H1 (cell line): ENCODE data around the gene GLB1L2. TPM values are rescaled to one million over a fixed set of nuclear protein-coding genes. Genes with fewer than 3 reads are reported as not detected.

ENCODE experiments used
- CTCF ChIA-PET: fragments of 300-600 bp; sonication (Branson Sonifier 250); formaldehyde crosslinking; loops from one replicate; lab custom pipeline; 2021; ENCODE audit not compliant: partially characterized antibody; lab: Charles Lee
- POLR2A ChIA-PET: fragments of 300-600 bp; sonication (Branson Sonifier 250); formaldehyde crosslinking; loops from one replicate; lab custom pipeline; 2021; ENCODE audit warnings: inconsistent platforms; ENCODE audit not compliant: partially characterized antibody; lab: Charles Lee
- DNase-seq, 2 experiments: peaks; one replicate each; pipeline versions ENCODE4 v3.0.0 to v3.0.0-alpha.2; 2010 to 2022; ENCODE audit warnings: low spot score in 2 of 2, low read depth in 1 of 2, mixed read lengths in 1 of 2
- FAIRE-seq: peaks from 2 replicates; lab custom pipeline; 2011; peaks lifted over from hg19 to GRCh38; lab: Jason Lieb, UNC
- H2AFZ ChIP-seq: 2 replicates; pipeline ENCODE4 v1.8.1; 2012; ENCODE audit warnings: low read length, inconsistent platforms
- H2AK5ac ChIP-seq: 2 replicates; pipeline ENCODE4 v1.6.1; 2013; ENCODE audit warnings: low read depth, low read length
- H2BK120ac ChIP-seq: replicated peaks from 2 replicates; pipeline ENCODE3; 2013; ENCODE audit warnings: low read depth, low read length, inconsistent platforms
- H2BK12ac ChIP-seq: 2 replicates; pipeline ENCODE4 v1.6.1; 2013; ENCODE audit warnings: low read depth, low read length
- H2BK15ac ChIP-seq: 2 replicates; pipeline ENCODE4 v1.6.1; 2013; ENCODE audit warnings: low read length
- H2BK20ac ChIP-seq: 2 replicates; pipeline ENCODE4 v1.6.1; 2013; ENCODE audit warnings: low read length
- H2BK5ac ChIP-seq: 2 replicates; pipeline ENCODE4 v1.6.1; 2013; ENCODE audit warnings: low read depth, low read length
- H3K14ac ChIP-seq: 2 replicates; pipeline ENCODE4 v1.6.1; 2013; ENCODE audit warnings: inconsistent platforms; ENCODE audit not compliant: insufficient read length
- H3K18ac ChIP-seq: 2 replicates; pipeline ENCODE4 v1.6.1; 2013; ENCODE audit warnings: low read length; ENCODE audit errors: extremely low read depth
- H3K23ac ChIP-seq: 2 replicates; pipeline ENCODE4 v1.6.1; 2013; ENCODE audit warnings: inconsistent platforms; ENCODE audit not compliant: insufficient read length
- H3K23me2 ChIP-seq: 2 replicates; pipeline ENCODE4 v1.6.1; 2013; ENCODE audit warnings: low read depth, low read length
- H3K27ac ChIP-seq: 2 replicates; pipeline ENCODE4 v1.6.1; 2011; ENCODE audit warnings: low read depth, low read length, inconsistent platforms
- H3K27me3 ChIP-seq, 4 experiments: replicated peaks in 1 of 4; 1 replicate in 1 of 4; 2 replicates in 3 of 4; pipeline versions ENCODE4 v1.6.1 to v1.8.1; 2011 to 2013; ENCODE audit warnings: low read length in 3 of 4, mild to moderate bottlenecking in 3 of 4, inconsistent platforms in 2 of 4, mixed read lengths in 2 of 4, moderate library complexity in 1 of 4; ENCODE audit not compliant: control insufficient read depth in 3 of 4, insufficient read depth in 3 of 4; ENCODE audit errors: extremely low read depth in 1 of 4
- H3K36me3 ChIP-seq, 4 experiments: 2 replicates each; pipeline versions ENCODE4 v1.6.1 to v1.8.1; 2011 to 2013; ENCODE audit warnings: mild to moderate bottlenecking in 4 of 4, low read length in 3 of 4, moderate library complexity in 2 of 4, control low read depth in 1 of 4, inconsistent platforms in 1 of 4; ENCODE audit not compliant: insufficient read depth in 4 of 4, control insufficient read depth in 2 of 4
- H3K4ac ChIP-seq: replicated peaks from 2 replicates; pipeline ENCODE3; 2013; ENCODE audit warnings: low read length, low read depth, mixed read lengths, inconsistent platforms; ENCODE audit not compliant: insufficient read length
- H3K4me1 ChIP-seq, 4 experiments: replicated peaks in 1 of 4; 1 replicate in 1 of 4; 2 replicates in 3 of 4; pipeline versions ENCODE4 v1.6.1 to v1.8.1; 2011 to 2013; ENCODE audit warnings: low read length in 3 of 4, inconsistent platforms in 2 of 4, mixed read lengths in 1 of 4; ENCODE audit not compliant: insufficient read depth in 4 of 4, control insufficient read depth in 3 of 4
- H3K4me2 ChIP-seq, 2 experiments: 2 replicates each; pipeline versions ENCODE4 v1.6.1 to v1.8.1; 2011 to 2013; ENCODE audit warnings: low read depth in 2 of 2, low read length in 2 of 2, control low read depth in 1 of 2, inconsistent platforms in 1 of 2, mild to moderate bottlenecking in 1 of 2; ENCODE audit not compliant: insufficient read depth in 1 of 2
- H3K4me3 ChIP-seq, 4 experiments: fragments of 200-600, 300-600 bp in 1 of 4; sonication (generic), shearing (Covaris generic), sonication (Bioruptor Twin) in 1 of 4; 2 replicates each; pipeline versions ENCODE4 v1.5.1 to v1.8.1; 2011 to 2016; ENCODE audit warnings: low read length in 4 of 4, low read depth in 3 of 4, control low read depth in 2 of 4, inconsistent platforms in 2 of 4, mild to moderate bottlenecking in 2 of 4, mixed read lengths in 1 of 4, moderate library complexity in 1 of 4; ENCODE audit not compliant: insufficient read depth in 2 of 4; ENCODE audit errors: extremely low read depth in 1 of 4
- H3K56ac ChIP-seq: replicated peaks from 2 replicates; pipeline ENCODE3; 2013; ENCODE audit warnings: low read depth, mild to moderate bottlenecking, mixed read lengths, low read length, inconsistent platforms; ENCODE audit not compliant: insufficient read length
- H3K79me1 ChIP-seq: 2 replicates; pipeline ENCODE4 v1.6.1; 2013; ENCODE audit warnings: low read depth, low read length, control low read depth
- H3K79me2 ChIP-seq, 2 experiments: 2 replicates each; pipeline versions ENCODE4 v1.6.1 to v1.8.1; 2012 to 2013; ENCODE audit warnings: low read length in 2 of 2, mild to moderate bottlenecking in 2 of 2, inconsistent platforms in 1 of 2; ENCODE audit not compliant: insufficient read depth in 2 of 2, control insufficient read depth in 1 of 2
- H3K9ac ChIP-seq, 4 experiments: replicated peaks in 1 of 4; 1 replicate in 1 of 4; 2 replicates in 3 of 4; pipeline versions ENCODE4 v1.6.1 to v1.8.1; 2011 to 2013; ENCODE audit warnings: low read depth in 3 of 4, low read length in 3 of 4, control low read depth in 2 of 4, mild to moderate bottlenecking in 2 of 4, moderate library complexity in 2 of 4, inconsistent platforms in 1 of 4; ENCODE audit errors: extremely low read depth in 1 of 4
- H3K9me3 ChIP-seq, 2 experiments: 2 replicates each; pipeline versions ENCODE4 v1.6.1 to v1.8.1; 2012 to 2013; ENCODE audit warnings: mild to moderate bottlenecking in 2 of 2, moderate library complexity in 2 of 2, control low read depth in 1 of 2, inconsistent platforms in 1 of 2, low read depth in 1 of 2, low read length in 1 of 2, mixed read lengths in 1 of 2; ENCODE audit not compliant: insufficient read depth in 2 of 2
- H4K20me1 ChIP-seq, 2 experiments: replicated peaks in 1 of 2; 2 replicates each; pipeline versions ENCODE3 to v1.8.1; 2011 to 2013; ENCODE audit warnings: inconsistent platforms in 2 of 2, low read length in 2 of 2, mild to moderate bottlenecking in 1 of 2; ENCODE audit not compliant: insufficient read depth in 2 of 2, control insufficient read depth in 1 of 2
- H4K5ac ChIP-seq: 2 replicates; pipeline ENCODE4 v1.6.1; 2013; ENCODE audit warnings: low read length, low read depth, mixed read lengths, inconsistent platforms; ENCODE audit not compliant: insufficient read length
- H4K8ac ChIP-seq: 2 replicates; pipeline ENCODE4 v1.8.0; 2013; ENCODE audit warnings: mild to moderate bottlenecking, moderate library complexity, low read length, inconsistent platforms; ENCODE audit not compliant: insufficient read depth; ENCODE audit errors: extremely low read depth
- H4K91ac ChIP-seq: replicated peaks from 2 replicates; pipeline ENCODE3; 2013; ENCODE audit warnings: low read length, mixed read lengths, inconsistent platforms; ENCODE audit not compliant: insufficient read length
- ATF3 ChIP-seq: IDR thresholded peaks from 2 replicates; pipeline ENCODE4 v1.6.1; 2011; ENCODE audit warnings: low read depth, mild to moderate bottlenecking, low read length; ENCODE audit not compliant: insufficient read depth
- BCL11A ChIP-seq, 2 experiments: IDR thresholded peaks; one replicate each; pipeline ENCODE4 v1.6.1; 2011; ENCODE audit warnings: low read depth in 2 of 2, low read length in 2 of 2, mild to moderate bottlenecking in 2 of 2
- BRCA1 ChIP-seq: IDR thresholded peaks from 2 replicates; pipeline ENCODE4 v1.6.1; 2012; ENCODE audit warnings: low read depth, low read length, improper control_type of control experiment
- CEBPB ChIP-seq: IDR thresholded peaks from 2 replicates; pipeline ENCODE4 v1.6.1; 2012; ENCODE audit warnings: low read depth, low read length
- EP300 ChIP-seq, 2 experiments: IDR thresholded peaks; 1 replicate in 1 of 2; 2 replicates in 1 of 2; pipeline ENCODE4 v1.6.1; 2011 to 2012; ENCODE audit warnings: low read depth in 2 of 2, low read length in 2 of 2, mild to moderate bottlenecking in 2 of 2, borderline replicate concordance in 1 of 2, inconsistent platforms in 1 of 2, moderate library complexity in 1 of 2
- GTF2F1 ChIP-seq: IDR thresholded peaks from 2 replicates; pipeline ENCODE4 v1.6.1; 2012; ENCODE audit warnings: low read depth, low read length, improper control_type of control experiment, borderline replicate concordance
- MAFK ChIP-seq: IDR thresholded peaks from 2 replicates; pipeline ENCODE4 v1.6.1; 2012; ENCODE audit warnings: low read depth, mild to moderate bottlenecking, improper control_type of control experiment, low read length
- POU5F1 ChIP-seq: IDR thresholded peaks from 2 replicates; pipeline ENCODE4 v1.6.1; 2011; ENCODE audit warnings: low read depth, mild to moderate bottlenecking, low read length, moderate library complexity
- RBBP5 ChIP-seq: IDR thresholded peaks from 2 replicates; pipeline ENCODE4 v1.7.1; 2012; ENCODE audit warnings: low read depth, mild to moderate bottlenecking, inconsistent platforms, low read length, moderate library complexity, borderline replicate concordance
- SP4 ChIP-seq: IDR thresholded peaks from 2 replicates; pipeline ENCODE4 v1.6.1; 2012; ENCODE audit warnings: low read length, inconsistent platforms
- SUZ12 ChIP-seq: fragments of 200-600 bp; sonication (generic); IDR thresholded peaks from 2 replicates; pipeline ENCODE4 v1.6.1; 2012; ENCODE audit warnings: mild to moderate bottlenecking, inconsistent platforms, low read length, moderate library complexity, mixed read lengths
- TCF12 ChIP-seq: IDR thresholded peaks from 2 replicates; pipeline ENCODE4 v1.6.1; 2011; ENCODE audit warnings: low read depth, mild to moderate bottlenecking, low read length
- USF2 ChIP-seq: IDR thresholded peaks from 2 replicates; pipeline ENCODE4 v1.6.1; 2011; ENCODE audit warnings: low read length, improper control_type of control experiment
- WGBS, 2 experiments: shearing (Covaris generic) in 1 of 2; methylation state at CpG; one replicate each; pipeline versions ENCODE4 v1.1.6 to v1.1.7; 2013 to 2015; ENCODE audit warnings: low lambda C conversion rate in 2 of 2, mixed read lengths in 2 of 2, inconsistent platforms in 1 of 2, low coverage in 1 of 2, missing lambda C conversion rate in 1 of 2; ENCODE audit not compliant: insufficient replicate concordance in 2 of 2, insufficient coverage in 1 of 2, insufficient read length in 1 of 2; ENCODE audit errors: extremely low coverage in 1 of 2, missing lambda C conversion rate in 1 of 2; 5-methylcytosine and 5-hydroxymethylcytosine counted together
- polyA plus RNA-seq, 7 experiments: library from polyadenylated mRNA; depleted of rRNA in 3 of 7; stranded (reverse) in 5 of 7; unstranded in 2 of 7; fragments of >200 nt in 5 of 7; fragments of 200-250 nt in 2 of 7; gene quantifications; 1 replicate in 5 of 7; 2 replicates in 1 of 7; 4 replicates in 1 of 7; pipeline versions ENCODE4 v1.2.1 to v1.2.3, GENCODE V29; 2011 to 2013; ENCODE audit warnings: missing spikeins in 2 of 7, mixed read lengths in 2 of 7
- total RNA-seq: library from RNA; stranded (reverse); fragmentation: NEBNext Ultra II Directional; extraction: Animal tissue kit (Norgen Biotek cat#: 25700); gene quantifications from 2 replicates; pipeline ENCODE4 v1.2.1, GENCODE V29; 2021

Gene GLB1L2
- total and polyA plus RNA-seq, 2 of the 8 experiments (the other 6 are each of a cell fraction or from before 2014, with no cell fraction given), result 4.4 to 7.9 TPM

- Histone ChIP-seq H3K4me2 (no peak overlapping the region), H3K23ac (no peak overlapping the region), H4K91ac (no peak overlapping the region), H3K9me3 (no peaks in the 10 kb centered on the region), H3K18ac (no peak overlapping the region), H3K4me3 (no peak overlapping the region), H3K9ac (no peak overlapping the region), H3K36me3 (no peaks in the 10 kb centered on the region), H3K14ac (no peak overlapping the region), H4K5ac (no peak overlapping the region), H2BK20ac (no peak overlapping the region), H3K56ac (no peak overlapping the region), H3K4ac (no peak overlapping the region), H2BK12ac (no peak overlapping the region), H3K23me2 (peaks cover 3% of the 10 kb centered on the region; the same call in 1 of the 2 replicates), H3K79me2 (no peaks in the 10 kb centered on the region), H3K27ac (no peak overlapping the region), H2BK5ac (no peak overlapping the region), H4K8ac (no peak overlapping the region), H3K79me1 (no peaks in the 10 kb centered on the region), H2AK5ac (no peak overlapping the region), H2BK120ac (no peak overlapping the region), H2AFZ (no peak overlapping the region), H4K20me1 (no peaks in the 10 kb centered on the region), H3K4me1 (peaks cover 0 to 4% (median 2%) of the 10 kb centered on the region in 4 experiments; a peak in 3 of 7 replicates), H3K27me3 (peaks cover 0 to 20% (median 13%) of the 10 kb centered on the region in 4 experiments; a peak in 5 of 7 replicates), H2BK15ac (no peak overlapping the region)
- POLR2A ChIA-PET, result no interaction called here
- CTCF ChIA-PET, result interaction anchor here (1.2 to 1.4 kb wide), 2 partner anchors 23 to 74 kb away, joined by 3 to 5 read pairs; no protein-coding TSS in a partner anchor
- DNase-seq (no peak), FAIRE-seq (no peak)
- WGBS, 2 experiments, result 77% methylated on average over 4 of the region's 4 CpGs; no CpG with 5 or more reads in 1 of the 2 experiments
- TF ChIP-seq CEBPB (no peak), GTF2F1 (no peak), BCL11A (IDR thresholded peaks at IDR 0.05; ENCODE audit: low read depth in 2 of 2, low read length in 2 of 2) (no peak), SP4 (no peak), TCF12 (no peak), RBBP5 (no peak), MAFK (no peak), SUZ12 (no peak), BRCA1 (no peak), ATF3 (no peak), EP300 (IDR thresholded peaks at IDR 0.05; ENCODE audit: borderline replicate concordance in 1 of 2, low read depth in 2 of 2, low read length in 2 of 2) (no peak), POU5F1 (no peak), USF2 (no peak)
Measured at GRCh38 chr11:134337051-134337450, 5.3 kb downstream of the GLB1L2 start.
